ENCODE results near the gene ZNF816.
"Not testable (repeated sequence)": the region's sequence is repeated elsewhere in the genome, so short reads cannot be mapped to it uniquely, and the experiment has no call there.

The ZNF816 gene

GRCh38 chr19:52961981-52962380 lies 700 bp downstream of the ZNF816 start:
- DNase-seq (ENCODE audit: low spot score), result no peak

DNA sequence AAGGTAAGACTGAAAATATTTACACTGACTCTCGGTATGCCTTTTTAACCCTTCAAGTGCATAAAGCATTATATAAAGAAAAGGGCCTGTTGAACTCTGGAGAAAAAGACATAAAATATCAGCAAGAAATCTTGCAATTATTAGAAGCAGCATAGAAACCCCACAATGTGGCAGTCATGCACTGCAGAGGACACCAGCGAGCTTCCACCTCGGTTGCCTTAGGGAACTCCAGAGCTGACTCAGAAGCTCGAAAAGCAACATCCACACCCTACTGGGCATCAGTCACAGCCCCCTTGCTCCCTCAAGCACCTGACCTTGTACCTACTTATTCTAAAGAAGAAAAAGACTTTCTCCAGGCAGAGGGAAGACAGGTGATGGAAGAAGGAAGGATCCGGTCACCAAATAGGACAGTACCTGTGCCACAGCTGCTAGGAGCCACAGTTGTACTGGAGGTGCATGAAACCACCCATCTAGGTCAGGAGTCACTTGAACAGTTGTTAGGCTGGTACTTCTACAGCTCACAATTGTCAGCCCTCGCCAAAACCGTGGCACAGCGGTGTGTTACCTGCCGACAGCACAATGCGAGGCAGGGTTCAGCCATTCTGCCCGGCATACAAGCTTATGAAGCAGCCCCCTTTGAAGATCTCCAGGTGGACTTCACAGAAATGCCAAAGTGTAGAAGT lies 2.9 kb downstream of the ZNF816 start:
- no peak for DNase-seq (ENCODE audit: low spot score)

DNA sequence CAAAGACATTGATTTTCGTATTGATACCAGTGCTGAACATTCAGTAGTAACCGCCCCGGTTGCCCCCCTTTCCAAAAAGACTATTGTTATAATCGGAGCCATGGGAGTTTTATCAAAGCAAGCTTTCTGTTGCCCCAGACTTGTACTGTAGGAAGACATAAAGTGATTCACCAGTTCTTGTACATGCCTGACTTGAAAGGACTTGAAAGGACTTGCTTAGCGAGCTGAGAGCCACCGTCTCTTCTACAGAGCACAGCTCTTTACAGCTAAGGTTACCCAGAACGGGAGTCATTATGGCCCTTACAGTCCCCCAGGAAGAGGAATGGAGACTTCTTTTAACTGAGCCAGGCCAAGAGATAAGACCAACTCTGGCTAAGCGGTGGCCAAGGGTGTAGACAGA lies 5.1 kb downstream of the ZNF816 start:
- no peak for DNase-seq (ENCODE audit: low spot score)

- no peak for DNase-seq (ENCODE audit: low spot score)
Measured at GRCh38 chr19:52956917-52957316, 5.8 kb downstream of the ZNF816 start.

GRCh38 chr19:52949422-52949821 lies 13.3 kb downstream of the ZNF816 start:
- no peak for DNase-seq (ENCODE audit: low spot score)

GRCh38 chr19:52948025-52948770 lies 14.5 kb downstream of the ZNF816 start:
- no peak for DNase-seq (ENCODE audit: low spot score)

DNA sequence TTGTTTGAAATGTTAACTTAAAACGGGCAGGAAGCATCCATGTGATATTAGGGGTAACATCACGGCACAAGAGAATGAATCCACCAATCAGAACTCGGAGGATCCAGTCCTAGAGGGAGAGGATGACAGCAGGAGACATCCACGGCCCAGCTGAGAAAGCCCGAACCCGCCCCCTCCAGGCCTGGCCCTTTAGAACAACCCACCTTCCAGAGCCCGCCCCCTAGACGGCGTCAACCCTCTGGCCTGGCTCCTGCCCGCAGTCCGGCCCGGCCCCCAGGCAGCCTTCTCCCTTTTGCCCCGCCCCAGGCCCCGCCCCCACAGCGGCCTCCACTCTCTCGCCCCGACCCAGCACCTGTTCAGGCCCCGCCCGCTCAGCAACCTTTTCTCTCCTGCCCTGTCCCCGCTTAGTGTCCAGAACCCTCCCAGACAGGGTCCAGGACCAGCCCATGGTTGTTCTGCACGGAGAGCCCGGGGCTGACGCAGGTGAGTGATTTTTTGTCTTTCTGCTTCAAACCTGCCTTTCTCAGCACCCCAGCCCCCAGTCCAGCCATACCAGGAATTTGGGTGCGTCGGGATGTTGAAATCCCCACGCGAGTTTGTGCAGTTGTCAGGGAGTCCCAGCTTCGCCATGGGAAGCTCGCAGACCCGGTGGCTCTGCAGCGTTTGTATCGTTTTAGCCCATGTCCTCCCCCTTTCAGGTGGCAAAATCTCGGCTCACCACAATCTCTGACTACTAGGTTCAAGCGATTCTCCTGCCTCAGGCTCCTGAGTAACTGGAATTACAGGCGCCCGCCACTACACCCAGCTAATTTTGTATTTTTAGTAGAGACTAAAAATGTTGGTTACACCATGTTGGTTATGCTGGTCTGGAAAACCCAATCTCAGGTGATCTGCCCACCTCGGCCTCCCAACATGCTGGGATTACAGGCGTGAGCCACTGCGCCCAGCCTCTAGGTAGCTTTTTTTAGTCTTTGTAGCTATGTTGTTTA lies 16.1 kb downstream of the ZNF816 start:
- DNase-seq (ENCODE audit: low spot score), result no peak

DNA sequence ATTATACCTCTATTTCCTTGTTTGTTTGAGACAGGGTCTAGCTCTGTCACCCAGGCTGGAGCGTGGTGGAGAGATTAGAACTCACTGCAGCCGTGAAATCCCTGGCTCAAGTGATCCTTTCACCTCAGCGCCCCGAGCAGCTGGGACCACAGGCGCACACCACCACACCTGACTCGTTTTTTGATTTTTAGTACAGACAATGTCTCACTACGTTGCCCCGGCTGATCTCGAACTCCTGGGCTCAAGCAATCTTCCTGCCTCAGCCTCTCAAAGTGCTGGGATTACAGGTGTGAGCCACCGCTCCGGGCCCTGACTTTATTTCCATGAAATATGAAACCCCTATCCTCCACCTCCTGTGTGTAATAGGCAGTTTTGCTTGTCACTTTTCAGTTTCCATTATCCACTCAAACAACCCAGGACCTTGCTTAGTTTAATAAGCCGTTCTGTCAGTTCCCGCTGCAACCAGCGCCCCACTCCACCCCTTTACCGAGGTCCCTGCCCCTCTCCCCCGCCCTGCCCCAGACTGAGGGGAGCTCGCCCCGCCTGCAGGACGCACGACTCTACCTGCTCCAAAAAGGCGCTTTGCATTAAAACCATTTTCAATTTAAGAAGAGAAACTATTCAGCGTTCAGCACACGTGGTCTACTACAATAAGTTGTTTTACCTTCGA lies 16.9 kb downstream of the ZNF816 start:
- no peak for DNase-seq (ENCODE audit: low spot score)

GRCh38 chr19:52944703-52945493 lies 17.8 kb downstream of the ZNF816 start:
- DNase-seq (ENCODE audit: low spot score), result not testable (repeated sequence)

DNA sequence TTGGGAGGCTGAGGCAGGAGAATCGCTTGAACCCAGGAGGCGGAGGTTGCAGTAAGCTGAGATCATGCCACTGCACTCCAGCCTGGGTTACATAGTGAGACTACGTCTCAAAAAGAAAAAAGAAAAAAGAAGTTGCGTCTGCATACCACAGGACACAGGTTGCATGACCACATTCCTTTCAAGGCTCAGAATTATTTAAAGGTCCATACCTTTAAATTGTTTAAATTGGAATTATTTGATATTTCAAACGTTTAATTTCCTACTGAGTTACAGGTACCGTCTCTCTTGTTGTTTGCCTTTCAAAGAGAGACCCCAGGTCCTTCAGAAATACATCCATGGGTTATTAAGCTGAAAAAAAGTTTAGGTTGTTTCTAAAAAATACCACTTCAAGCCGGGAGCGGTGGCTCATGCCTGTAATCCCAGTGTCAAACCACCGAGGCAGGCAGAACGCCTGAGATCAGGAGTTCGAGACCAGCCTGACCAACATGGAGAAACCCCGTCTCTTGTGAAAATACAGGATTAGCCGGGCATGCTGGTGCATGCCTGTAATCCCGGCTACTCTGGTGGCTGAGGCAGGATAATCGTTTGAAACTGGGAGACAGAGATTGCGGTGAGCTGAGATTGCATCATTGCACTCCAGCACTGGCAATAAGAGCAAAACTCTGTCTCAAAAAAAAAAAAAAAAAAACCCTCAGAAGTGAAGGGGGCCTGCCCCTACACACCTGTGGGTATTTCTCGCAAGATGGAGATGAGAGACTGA lies 18.6 kb downstream of the ZNF816 start:
- DNase-seq (ENCODE audit: low spot score), result no peak

GRCh38 chr19:52943134-52943883 lies 19.4 kb downstream of the ZNF816 start:
- DNase-seq (ENCODE audit: low spot score), result no peak

DNA sequence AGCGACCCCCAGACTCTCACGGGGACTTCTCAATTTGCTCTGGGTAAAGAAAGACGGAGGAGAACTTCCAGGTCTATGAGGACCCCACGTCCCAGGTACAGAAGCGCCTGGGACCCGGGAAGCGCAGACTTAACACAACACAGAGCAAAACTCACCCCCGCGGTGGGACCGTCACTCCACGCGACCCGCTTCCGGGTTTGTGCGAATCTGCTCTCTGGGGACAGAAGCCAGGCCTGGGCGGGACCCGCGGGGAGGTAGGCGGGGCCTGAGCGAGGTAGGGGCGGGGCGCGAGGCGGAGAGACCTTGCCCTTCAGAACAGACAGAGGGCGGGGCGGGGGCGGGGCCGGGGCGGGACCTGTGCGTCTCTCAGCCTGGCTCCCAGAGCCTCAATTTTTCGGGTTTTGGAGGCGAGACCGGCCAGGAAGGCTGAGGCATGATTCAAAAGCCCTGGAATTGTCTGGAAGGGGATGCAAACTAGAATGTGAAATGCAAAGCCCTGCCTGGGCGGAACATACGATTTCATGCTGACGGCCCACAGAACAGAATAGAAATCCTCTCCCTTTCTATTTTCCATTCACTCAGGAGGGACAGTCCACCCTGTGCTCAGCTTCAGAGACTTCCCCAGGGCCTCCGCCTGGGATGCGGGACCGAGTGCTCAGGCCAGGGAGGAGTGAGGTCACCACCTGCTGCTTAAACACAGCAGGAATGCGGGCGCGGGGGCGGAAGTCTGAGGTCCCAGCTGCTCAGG lies 20.1 kb downstream of the ZNF816 start:
- peak; percentile 68 for DNase-seq (ENCODE audit: low spot score)

DNA sequence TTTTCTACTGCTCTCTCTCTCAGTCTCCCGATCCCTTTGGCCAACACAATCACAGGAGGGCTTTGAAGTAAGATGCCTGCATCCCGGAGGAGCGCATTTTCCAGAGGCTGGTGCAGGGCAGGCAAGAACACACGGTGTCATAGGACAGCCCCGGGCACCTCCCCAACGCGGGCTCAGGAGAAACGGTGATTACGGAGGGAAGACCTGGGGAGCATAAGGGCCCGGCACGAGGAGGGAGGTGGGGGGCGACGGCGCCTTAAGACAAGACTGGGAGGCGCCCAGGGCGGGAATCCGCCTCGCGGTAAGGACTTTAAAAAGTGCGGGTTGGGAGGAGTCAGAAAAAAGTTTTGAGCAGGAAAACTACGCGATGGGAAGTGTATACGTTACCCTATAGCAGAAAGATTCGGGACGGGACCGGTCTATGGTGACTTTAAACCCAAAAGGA lies 20.7 kb downstream of the ZNF816 start:
- DNase-seq (ENCODE audit: low spot score), result peak; percentile 25

GRCh38 chr19:52941523-52941922 lies 21.2 kb downstream of the ZNF816 start:
- not testable (repeated sequence) for DNase-seq (ENCODE audit: low spot score)

GRCh38 chr19:52940905-52941304 lies 21.8 kb downstream of the ZNF816 start:
- DNase-seq (ENCODE audit: low spot score), result not testable (repeated sequence)

GRCh38 chr19:52938761-52939160 lies 23.9 kb downstream of the ZNF816 start:
- no peak for DNase-seq (ENCODE audit: low spot score)

DNA sequence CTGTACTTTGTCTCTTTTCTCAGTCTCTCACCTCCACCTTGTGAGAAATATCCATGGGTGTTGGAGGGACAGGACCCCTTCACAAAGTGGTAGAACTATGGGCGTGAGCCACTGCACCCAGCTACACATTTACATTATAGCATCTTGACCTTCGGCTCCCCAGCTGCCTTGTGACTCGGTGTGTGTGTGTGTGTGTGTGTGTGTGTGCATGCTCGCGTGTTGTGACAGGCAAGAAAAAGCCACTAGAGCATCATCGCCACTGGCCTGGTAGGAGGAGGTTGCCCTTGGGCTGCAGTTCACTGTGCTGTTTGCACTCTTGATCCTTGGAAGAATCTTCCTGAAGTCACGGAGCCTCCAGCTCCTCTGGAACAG lies 25.7 kb downstream of the ZNF816 start:
- DNase-seq (ENCODE audit: low spot score), result no peak
